NCI-H2171 treated with DMSO at 0.1 percent for 48 hours (cell line): ENCODE measurements around the gene SFI1.
"Not testable (repeated sequence)": the region's sequence is repeated elsewhere in the genome, so short reads cannot be mapped to it uniquely, and the experiment has no call there.

ENCODE experiments used
- DNase-seq: peaks from one replicate; lab custom pipeline; 2025; lab: John Stamatoyannopoulos, UW

SFI1 gene, protein sequence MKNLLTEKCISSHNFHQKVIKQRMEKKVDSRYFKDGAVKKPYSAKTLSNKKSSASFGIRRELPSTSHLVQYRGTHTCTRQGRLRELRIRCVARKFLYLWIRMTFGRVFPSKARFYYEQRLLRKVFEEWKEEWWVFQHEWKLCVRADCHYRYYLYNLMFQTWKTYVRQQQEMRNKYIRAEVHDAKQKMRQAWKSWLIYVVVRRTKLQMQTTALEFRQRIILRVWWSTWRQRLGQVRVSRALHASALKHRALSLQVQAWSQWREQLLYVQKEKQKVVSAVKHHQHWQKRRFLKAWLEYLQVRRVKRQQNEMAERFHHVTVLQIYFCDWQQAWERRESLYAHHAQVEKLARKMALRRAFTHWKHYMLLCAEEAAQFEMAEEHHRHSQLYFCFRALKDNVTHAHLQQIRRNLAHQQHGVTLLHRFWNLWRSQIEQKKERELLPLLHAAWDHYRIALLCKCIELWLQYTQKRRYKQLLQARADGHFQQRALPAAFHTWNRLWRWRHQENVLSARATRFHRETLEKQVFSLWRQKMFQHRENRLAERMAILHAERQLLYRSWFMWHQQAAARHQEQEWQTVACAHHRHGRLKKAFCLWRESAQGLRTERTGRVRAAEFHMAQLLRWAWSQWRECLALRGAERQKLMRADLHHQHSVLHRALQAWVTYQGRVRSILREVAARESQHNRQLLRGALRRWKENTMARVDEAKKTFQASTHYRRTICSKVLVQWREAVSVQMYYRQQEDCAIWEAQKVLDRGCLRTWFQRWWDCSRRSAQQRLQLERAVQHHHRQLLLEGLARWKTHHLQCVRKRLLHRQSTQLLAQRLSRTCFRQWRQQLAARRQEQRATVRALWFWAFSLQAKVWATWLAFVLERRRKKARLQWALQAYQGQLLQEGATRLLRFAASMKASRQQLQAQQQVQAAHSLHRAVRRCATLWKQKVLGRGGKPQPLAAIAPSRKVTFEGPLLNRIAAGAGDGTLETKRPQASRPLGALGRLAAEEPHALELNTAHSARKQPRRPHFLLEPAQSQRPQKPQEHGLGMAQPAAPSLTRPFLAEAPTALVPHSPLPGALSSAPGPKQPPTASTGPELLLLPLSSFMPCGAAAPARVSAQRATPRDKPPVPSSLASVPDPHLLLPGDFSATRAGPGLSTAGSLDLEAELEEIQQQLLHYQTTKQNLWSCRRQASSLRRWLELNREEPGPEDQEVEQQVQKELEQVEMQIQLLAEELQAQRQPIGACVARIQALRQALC

DNA sequence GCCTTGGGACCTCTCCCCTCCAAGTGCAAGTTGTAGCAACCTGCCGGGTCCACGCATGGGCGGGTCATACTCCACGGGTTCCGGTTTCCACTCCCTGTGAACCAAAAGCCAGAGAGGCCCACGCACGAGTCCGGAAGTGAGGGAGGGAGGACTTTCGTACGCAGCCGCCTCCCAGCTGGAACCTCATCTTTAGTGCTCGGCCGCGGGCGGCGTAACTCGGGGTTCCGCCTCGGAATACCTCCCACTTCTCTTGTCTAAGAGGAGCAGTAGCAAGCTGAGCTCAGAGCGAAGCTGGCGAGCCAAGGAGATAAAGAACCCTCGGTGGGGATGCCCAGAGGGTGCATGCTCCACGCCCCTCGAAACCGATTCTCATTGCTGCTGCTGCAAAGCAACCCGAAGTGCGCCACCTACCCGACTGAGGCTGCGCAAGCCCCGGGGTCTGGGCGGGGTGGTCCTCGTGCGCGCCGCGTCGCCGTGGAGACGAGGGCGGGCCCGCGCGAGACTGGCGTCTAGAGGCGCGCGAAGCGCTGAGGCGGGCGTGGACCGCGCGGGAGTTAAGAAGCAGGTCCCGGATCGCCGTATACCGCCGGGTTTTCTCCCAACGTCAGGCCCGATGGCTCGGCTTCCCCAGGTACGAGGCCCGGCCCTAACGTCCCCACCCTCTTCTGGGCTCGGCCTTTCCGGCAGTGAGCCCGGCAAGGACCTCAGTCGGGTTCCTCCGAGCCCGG, at the start of gene SFI1:
Gene SFI1, plus strand, starts transcription at position 530 of the 728 bp plus-strand sequence. CDS start 11,749 bp downstream, outside the sequence.
- peak; percentile 88 for DNase-seq

GRCh38 chr22:31446767-31447166, 49.6 kb upstream of the SFI1 start:
- no peak for DNase-seq

DNA sequence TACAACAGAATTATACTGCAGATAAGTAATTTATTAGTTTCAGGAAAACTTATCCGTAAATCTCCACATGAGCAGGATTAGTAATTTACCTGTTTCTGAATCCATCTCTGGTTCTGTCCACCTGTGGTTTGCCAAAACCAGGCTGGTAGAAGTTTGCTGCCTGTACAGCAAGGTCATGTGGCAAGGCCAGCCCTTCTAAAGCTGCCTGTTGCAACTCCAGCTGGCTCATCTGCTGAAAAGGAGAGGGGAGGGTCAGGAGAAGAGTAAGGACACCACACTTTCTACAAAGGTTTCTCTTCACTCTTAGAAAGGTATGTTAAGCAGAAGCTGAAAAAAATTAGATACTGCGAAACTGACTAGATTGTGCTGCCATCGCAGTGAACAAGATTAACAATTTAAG, 49.0 kb upstream of the SFI1 start:
- DNase-seq, result no peak

- DNase-seq, result no peak
Measured at GRCh38 chr22:31448382-31448781, 48.0 kb upstream of the SFI1 start.

- no peak for DNase-seq
Measured at GRCh38 chr22:31449506-31449905, 46.8 kb upstream of the SFI1 start.

DNA sequence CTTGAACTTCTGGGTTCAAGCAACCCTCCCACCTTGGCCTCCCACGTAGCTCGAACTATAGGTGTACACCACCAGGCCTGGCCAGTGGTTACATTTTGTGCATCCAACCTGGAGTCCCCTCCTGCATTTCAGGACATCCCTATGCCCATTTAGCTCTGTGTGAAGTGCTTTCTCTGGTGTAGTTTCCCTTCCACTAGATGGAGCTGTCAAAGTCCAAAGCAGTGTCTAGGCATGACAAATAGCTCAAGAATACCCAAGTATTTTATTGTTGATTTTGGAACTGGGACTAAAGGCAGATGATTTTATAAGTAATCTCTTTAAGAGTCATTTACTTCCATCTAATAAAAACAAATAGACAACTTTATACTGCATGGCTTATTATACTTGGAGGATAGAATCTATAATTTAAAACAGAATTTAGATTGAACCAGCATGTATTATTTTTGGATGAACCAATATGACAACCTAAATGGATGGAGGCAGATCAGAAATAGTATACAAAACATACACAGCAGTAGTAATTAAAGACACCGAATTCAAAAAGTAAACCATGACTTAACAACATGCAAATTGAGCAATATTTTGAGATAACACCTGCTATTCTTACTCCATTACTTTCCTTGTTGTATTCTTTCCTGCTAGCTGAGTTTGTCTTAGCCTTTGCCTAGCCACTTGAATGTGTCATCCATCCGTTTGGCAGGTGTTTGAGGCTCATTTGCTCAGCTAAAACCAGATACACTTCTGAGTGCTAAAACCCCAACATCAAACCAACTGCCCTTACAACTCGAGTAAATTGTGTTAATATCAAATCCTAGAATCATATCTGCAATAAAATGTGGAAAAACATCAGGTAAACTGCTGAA, 44.4 kb upstream of the SFI1 start:
- peak; percentile 43 for DNase-seq

DNA sequence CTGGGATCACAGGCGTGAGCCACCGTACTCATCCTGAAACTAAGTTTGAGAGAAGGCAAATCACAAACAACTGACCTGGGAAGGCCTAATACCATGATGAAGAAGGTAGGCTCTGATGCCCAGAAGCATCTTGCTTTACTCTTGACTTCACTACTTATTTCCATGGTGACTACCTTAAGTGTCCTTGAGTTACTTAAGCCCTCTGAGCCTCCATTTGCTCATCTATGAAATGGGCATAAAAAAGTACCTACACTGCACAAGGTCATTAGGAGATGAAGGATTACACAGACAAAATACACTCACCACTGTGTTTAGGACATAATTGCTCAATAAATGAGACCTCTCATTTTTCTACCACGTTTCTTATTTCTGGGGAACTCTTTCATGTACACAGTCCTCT, 34.6 kb upstream of the SFI1 start:
- no peak for DNase-seq

GRCh38 chr22:31465307-31465706, 31.0 kb upstream of the SFI1 start:
- DNase-seq, result no peak

DNA sequence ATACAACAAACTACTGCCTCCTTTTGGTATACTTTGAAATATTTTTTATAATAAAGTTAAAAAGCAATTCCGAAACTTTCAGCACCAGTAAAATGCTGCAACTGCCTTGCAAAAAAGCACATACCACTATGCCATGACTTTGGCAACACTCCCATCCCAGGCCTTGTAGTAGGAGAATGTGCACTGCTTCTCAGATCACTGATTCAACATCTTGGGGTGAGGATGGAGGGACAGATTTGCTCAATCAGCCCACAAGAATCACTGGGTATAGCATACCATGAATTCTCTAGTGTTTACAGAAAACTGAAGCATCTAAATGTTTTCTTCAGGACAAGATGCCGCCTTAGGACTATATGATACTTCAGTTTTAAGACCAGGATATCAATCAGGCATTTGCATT, 21.6 kb upstream of the SFI1 start:
- DNase-seq, result no peak

- DNase-seq, result no peak
Measured at GRCh38 chr22:31475800-31476199, 20.5 kb upstream of the SFI1 start.

- DNase-seq, result no peak
Measured at GRCh38 chr22:31477329-31477728, 19.0 kb upstream of the SFI1 start.

DNA sequence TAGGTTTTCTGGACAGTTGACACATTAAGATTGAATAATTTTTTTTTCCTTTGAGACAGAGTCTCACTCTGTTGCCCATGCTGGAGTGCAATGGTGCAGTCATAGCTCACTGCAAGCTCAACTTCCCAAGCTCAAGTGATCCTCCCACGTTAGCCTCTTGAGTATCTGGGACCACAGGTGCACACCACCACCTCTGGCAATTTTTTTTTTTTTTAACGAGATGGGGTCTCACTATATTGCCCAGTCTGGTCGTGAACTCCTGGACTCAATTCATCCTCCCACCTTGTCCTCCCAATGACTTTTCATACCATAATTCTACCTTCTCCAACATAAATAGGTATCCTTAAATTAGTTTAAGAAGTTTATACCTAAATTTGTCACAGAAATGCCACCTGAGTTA, 15.2 kb upstream of the SFI1 start:
- DNase-seq, result no peak

GRCh38 chr22:31482470-31482869, 13.9 kb upstream of the SFI1 start:
- not testable (repeated sequence) for DNase-seq

GRCh38 chr22:31486369-31486768, 10.0 kb upstream of the SFI1 start:
- not testable (repeated sequence) for DNase-seq

- DNase-seq, result no peak
Measured at GRCh38 chr22:31486951-31487350, 9.4 kb upstream of the SFI1 start.

DNA sequence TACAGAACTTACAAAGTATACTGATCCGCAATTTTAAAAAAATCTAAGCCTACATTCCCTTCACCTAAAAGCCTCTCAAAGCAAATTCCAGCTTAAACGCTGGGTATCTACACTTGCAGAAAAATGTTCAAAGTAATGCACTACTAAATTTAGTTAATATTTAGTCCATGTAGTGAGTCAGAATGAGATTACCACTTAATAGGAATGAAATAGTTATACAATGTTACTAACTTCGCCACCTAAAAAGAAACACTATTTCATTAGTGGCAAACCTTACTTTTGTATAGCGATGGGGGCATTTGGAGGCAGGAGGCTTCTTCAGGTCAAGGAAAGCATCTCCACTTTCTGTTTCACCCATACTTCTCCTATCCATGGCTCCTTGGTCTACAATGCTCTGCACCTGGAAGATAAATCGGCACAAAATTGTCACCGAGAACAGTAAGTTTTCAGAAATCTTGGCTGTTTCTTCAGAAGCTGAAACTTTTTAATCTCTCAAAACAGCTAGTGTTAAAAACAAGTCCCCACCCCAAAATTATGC, 7.9 kb upstream of the SFI1 start:
- no peak for DNase-seq

GRCh38 chr22:31488988-31489617, 7.2 kb upstream of the SFI1 start:
- no peak for DNase-seq

GRCh38 chr22:31489632-31490495, 6.5 kb upstream of the SFI1 start, which contains the start of gene EIF4ENIF1:
Gene EIF4ENIF1 (minus strand): TSS chr22:31489842. CDS start chr22:31488718, 1,124 bp downstream.
- DNase-seq, result peak; percentile 75

DNA sequence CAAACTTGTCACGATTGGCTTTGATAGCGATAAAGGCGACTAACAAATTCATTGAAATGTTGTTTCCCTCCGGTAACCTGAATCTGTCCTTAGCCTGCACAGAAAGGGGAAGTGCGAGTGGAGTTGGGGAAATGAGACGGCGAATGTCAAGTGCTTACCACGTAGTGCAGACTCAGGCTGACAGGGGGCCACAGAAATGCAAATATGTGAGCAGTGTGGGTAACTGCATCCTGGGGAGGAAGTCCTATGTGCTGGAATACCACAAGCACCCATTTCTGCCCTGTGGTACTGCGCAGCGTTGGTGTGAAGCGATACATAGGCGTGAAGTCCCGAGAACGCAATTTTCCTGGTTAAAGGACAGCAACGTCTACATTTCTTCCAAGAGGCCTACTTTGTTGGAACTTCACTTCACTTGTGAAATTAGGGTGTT, 5.8 kb upstream of the SFI1 start:
- DNase-seq, result peak; percentile 33
